SK-N-MC (cell line): ENCODE measurements around the gene TRIM32.

Experiments
- EZH2 ChIP-seq: fragments of 200-600 bp; sonication (generic); IDR thresholded peaks from one replicate; pipeline ENCODE4 v1.6.1; 2017; ENCODE audit warnings: antibody characterized with exemption
- FOXP2 ChIP-seq: optimal IDR thresholded peaks from 2 replicates; pipeline ENCODE3; 2011; ENCODE audit warnings: mild to moderate bottlenecking, moderate library complexity; ENCODE audit not compliant: insufficient read depth; ENCODE audit errors: extremely low read length, control extremely low read depth
- POLR2AphosphoS5 ChIP-seq: IDR thresholded peaks from 2 replicates; pipeline ENCODE4 v1.6.1; 2012; ENCODE audit warnings: mild to moderate bottlenecking, low read depth, low read length, borderline replicate concordance

GRCh38 chr9:116706310-116707290 is 19.5 kb downstream of the TRIM32 start:
- no peak for TF ChIP-seq POLR2AphosphoS5
- no peak for TF ChIP-seq FOXP2
- no peak for TF ChIP-seq EZH2
